T-helper 1 cell (primary cell): ENCODE measurements around the gene SPRY2.

Experiments
- DNase-seq, 5 donors: peaks; one replicate each; pipeline ENCODE4 v3.0.0-alpha.2; 2012 to 2020

SPRY2 gene

DNA sequence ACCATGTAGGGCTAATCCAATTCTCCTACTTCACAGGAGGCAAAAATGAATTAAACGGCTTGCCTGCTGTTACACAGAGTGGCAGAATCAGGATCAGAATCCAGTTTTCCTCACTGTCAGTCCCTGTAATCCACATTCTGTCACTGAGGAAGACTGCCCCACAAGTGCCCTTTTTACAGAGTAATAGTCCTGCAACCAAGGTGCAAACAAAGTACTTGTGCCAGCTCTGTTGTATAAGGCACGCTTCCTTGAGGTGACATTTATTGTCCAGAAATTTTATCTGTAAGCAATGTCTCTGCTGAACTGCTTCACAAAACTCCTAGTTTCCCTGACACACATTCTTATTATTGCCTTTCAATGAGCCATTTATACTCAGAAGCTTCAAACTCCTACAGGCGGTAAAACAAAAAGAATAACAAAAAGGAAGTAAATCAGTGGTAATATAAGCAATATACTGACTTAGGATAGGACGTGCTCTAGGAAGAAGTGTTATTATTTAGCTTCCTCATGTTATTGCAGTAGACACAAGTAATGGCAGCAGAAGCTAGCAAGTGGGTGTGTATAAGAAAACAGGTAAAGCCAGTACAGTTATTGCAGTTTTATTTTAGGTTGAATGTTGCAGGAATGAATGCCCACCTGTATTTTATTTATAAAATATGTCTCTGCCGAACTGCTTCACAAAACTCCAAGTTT lies 28.8 kb downstream of the SPRY2 start:
- no peak for DNase-seq

DNA sequence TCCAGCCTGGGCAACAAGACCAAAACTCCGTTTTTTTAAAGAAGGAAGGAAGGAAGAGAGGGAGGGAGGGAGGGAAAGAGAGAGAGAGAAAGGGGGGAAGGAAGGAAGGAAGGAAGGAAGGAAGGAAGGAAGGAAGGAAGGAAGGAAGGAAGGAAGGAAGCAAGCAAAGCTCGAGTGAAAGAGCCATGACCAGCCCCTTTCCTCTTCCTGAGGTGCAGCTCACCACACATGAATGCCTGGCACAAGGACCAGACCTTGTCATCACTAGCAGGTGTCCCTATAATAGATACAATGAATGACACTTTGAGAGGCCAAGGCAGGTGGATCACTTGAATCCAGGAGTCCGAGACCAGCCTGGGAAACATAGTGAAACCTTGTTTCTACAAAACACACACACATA lies 31.0 kb downstream of the SPRY2 start:
- DNase-seq, result no peak

DNA sequence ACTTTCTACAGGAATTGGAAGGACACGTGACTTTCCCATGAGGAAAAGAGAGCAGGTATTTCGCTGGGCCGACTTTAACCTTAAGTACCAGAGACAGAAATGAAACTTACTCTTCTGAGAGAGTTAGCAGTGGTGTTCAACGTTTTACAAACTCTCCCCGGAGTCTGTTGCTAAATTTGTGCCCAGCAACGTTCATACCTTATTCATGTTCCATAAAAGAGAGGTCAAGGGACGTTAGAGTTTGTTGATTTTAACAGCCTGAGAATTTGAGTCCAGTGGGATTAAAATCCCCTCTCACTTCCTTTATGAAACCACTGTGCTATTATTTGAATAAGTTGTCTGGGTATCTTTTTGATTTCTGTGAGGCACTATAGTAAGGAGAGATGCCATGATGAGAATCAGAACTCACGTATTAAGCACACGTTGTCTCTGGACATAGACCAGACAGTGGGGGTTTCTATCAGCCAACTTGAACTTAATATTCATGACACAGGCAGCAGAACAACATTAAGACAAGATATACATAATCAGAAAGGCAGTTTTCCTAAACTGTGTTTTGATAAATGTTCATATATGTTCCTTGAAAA lies 33.4 kb downstream of the SPRY2 start:
- no peak for DNase-seq

DNA sequence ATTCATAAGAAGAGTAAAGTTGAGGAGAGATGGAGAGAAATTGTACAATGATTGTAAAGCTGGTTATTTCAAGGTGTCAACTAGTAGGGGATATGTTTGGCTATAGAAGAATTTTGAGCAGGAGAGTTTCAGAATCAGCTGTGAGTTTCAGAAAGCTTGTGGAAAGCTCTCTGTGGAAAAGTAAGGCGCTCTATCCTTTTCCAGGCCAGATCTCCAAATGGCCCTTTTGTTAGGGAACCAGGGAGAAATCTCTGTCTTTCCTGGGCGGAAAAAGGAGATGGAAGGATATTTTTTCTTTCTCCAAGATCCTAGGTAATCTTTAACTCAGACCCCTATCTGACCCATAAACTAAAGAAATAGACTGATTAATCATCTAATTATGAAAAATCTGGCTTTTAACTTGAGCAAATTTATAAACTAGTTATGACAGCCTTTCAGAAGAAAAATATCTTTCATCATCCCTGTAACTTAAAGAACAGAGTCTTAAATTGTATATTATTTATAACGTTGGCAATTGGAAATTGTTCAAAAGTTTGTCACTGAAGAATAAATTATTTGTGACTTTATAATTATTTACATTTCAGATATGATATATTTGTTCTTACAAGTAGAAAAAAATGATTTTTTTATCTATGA lies 34.5 kb downstream of the SPRY2 start:
- no peak for DNase-seq

DNA sequence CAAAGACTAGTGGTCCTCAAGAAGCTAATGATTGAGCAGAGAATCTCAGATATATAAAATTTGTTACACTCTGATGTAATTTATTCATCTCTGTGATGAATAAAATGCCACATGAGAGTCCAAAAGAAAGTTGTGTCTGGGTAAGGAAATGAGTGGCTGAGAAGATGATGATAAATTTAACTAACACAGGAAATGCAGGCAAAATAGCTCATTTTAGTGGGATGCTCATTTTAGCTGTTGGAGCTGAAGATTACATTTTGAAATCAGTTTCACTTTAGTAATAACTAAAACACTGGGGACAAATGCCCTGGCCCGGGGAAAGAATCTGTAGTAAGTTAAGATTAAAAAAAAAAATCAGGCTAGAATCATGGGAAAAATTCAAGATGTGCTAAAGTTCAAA lies 35.2 kb downstream of the SPRY2 start:
- DNase-seq, result no peak

DNA sequence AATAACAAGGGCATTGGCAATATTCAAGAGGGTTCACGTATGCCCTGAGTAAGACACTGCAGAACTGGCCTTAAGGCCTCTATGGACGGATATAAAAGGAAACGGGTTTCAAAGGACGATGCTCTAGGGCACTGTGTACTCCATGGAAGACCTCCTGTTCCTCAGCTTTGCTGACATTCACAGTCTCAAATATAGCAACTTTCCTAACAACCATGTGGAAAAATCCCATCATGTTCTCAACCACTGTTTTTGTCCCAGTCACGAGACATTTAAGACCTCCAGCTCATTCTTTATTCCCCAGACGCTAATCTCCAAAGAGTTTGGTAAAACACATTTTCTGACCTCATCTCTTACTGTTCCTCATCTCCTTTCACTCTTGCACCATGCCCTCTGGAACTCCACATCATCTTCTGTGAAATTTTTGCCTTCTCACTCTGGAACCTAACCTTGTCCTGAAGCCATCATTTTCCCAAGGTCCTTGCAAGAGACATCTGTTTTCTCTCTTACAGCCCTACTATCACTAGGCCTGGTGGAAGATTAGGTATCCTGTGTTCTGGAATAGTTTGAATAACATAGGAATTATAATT lies 37.6 kb downstream of the SPRY2 start:
- no peak for DNase-seq

DNA sequence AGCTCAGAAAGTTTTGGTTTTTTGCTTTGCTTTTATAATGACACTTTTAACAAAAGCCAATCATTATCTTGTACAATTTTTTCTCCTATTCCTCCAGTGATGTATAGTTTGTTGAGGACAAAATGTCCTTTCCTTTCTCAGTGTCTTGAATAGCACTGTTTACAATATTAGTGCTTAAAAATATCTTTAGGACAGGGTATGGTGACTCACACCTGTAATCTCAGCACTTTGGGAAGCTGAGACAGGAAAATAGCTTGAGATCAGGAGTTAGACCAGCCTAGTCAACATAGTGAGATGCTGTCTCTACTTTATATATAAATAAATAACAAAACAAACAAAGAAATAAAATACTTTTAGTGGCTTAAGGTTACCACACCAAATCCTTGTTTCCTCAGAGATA lies 41.9 kb downstream of the SPRY2 start:
- no peak for DNase-seq

DNA sequence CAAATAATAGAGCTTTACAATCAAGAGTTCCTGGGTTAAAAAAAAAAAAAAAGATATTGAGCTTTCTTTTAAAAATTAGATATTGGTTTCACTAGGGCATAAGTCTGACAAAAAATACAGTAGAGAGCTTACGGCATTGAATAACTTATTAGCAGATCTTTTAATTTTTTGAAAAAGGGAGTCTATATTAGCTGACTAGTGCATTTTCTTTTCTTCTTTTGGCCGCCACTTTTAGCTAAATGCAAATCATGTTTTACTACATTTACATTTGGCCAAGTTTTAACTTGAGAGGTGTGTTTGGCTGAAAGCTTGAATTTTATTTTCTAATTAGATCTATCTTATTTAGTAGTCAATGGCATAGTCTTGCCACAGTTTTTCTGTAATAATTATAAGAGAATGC lies 43.4 kb downstream of the SPRY2 start:
- no peak for DNase-seq

DNA sequence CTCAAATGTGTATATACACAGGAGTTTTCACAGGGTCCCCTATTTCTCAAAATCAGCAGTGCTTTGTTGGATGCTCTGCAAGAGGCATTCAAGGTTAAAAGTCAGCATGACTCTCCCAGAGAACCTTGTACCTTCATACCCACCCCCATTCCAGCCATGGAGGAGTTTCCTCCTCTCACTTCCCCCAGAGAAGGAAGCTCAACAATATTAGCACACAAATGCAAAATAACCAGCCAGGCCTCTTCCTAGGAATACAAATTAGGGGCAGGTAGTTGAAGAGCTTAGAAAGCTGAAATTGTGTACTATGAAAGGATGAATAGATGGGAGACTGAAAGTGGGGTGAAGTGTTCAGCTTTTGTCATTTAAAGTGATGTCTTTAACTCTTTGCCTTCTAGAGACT lies 43.8 kb downstream of the SPRY2 start:
- no peak for DNase-seq

DNA sequence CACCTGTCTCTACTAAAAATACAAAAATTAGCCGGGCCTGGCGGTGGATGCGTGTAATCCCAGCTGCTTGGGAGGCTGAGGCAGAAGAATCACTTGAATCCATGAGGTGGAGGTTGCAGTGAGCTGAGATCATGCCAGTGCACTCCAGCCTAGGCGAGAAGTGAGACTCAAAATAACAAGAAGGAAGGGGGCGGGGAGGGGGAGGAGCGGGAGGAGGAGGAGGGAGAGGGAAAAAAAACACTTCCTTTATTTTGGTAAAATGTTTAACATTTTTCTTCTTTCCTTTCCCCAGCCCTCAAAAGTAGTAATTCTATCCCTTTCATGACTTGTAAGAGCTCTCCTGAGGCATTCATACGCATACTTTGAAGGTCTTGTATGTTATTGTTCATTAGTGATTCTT lies 44.3 kb downstream of the SPRY2 start:
- no peak for DNase-seq

DNA sequence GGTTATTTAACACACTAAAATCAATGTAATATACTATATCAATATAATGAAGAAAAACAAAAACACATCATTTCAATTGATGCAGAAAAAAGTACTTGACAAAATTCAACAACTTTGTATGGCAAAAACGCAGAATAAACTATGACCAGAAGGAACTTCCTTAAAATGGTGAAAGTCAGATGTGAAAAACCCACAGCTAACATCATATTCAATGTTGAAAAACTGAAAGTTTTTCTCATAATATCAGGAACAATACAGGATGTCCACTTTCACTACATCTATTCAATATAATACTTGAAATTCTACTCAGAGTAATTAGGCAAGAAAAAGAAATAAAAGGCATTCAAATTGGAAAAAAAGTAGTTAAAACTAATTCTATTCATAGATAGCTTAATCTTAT lies 50.3 kb downstream of the SPRY2 start:
- DNase-seq, result no peak
